GM19025 (cell line): ENCODE data around the gene OR52M1.

Experiments
- ATAC-seq: cut with Tn5 transposase; IDR thresholded peaks from one replicate; pipeline ENCODE4 v1.9.1; 2021; ENCODE audit warnings: mild to moderate bottlenecking, low read depth, moderate library complexity; ENCODE audit not compliant: unreplicated experiment

OR52M1 gene

GRCh38 chr11:4565371-4565770 is 20.4 kb downstream of the OR52M1 start:
- no peak for ATAC-seq

GRCh38 chr11:4569075-4569474 is 24.1 kb downstream of the OR52M1 start:
- ATAC-seq: no peak

DNA sequence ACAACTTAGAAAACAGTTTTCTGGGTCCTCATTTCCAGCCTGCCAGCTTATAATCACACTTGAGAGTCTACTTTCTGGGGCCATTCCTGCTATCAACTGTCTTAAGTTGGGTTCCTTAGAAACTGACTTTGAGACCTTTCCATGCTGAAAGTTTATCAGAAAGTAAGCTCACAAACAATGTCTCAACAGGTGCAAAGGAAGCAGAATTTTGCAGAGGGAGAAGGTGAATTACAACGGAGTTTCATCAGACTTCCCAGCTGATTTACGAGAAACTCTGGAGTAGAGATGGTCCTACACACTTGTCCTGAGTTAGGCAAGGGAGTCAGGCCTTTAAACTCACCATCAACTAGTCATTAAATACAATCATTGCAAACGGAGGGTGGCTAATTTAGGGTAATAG is 31.9 kb downstream of the OR52M1 start:
- no peak for ATAC-seq

DNA sequence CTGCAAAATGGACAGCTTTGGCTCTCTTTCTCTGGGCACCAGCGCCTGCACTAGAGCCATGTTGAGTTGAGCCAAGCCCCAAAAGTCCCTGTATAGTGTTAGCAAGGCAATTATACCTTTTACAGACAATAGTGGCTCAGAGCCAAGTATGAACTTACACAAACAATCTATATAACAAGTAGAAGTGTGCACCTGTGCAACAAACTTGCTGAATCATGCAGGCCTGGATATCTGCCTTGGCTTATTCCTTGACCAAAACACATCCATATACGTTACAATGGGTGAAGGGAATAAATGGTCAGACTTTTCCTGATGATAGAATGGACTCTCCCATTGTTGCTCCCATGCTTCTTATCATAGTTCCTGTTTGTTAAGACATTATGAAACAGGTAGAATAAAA is 32.8 kb downstream of the OR52M1 start:
- no peak for ATAC-seq

DNA sequence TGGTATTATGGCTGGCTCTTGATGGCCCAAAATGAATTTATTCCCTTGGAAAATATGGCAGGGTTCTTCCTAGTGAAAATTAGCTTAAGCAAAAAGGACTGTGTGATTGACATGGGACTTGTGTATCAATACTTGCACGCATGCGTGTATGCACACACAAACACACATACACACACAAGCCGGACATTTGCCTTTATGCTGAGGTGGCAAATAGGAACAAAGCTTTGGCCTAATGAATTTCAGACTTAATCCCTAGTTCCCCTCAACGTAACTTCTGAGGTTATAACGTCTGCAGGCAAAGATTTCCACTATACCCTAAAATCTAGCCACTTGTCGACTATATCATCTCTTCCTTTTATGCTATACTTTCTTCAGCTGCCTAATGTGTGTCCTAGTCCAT is 33.6 kb downstream of the OR52M1 start:
- ATAC-seq: no peak

DNA sequence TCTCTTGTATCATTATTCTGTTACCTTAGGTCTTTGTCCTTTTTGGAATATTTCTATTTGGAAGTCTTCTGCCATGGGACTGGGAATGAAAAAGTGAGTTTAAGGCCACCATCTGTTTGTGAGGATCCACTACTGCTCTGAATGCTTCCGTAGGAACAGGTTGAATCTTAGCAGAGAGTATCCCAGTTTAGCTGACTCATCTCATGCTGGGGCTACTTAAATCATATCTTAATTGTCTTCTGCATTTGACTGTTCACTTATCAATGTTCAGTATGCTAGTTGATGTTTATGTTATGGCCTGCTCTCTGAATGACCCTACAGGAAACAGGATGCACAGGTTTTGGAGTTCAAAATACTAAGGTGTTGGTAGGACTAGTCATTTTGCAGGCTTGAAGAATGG is 35.1 kb downstream of the OR52M1 start:
- no peak for ATAC-seq

- no peak for ATAC-seq
Observed at GRCh38 chr11:4581443-4581842, 36.5 kb downstream of the OR52M1 start, which contains the start of gene OR52I2. Gene OR52I2, plus strand, starts transcription at chr11:4581743.

- no peak for ATAC-seq
Observed at GRCh38 chr11:4589017-4589416, 44.0 kb downstream of the OR52M1 start.

- no peak for ATAC-seq
Observed at GRCh38 chr11:4593739-4594138, 48.7 kb downstream of the OR52M1 start, which contains the start of gene OR52I1. Gene OR52I1, plus strand, starts transcription at chr11:4594039. Its CDS starts 0 bp downstream, at chr11:4594039.
